ENCODE data around the gene SH3D19.
"Not testable (repeated sequence)": the region's sequence is repeated elsewhere in the genome, so short reads cannot be mapped to it uniquely, and the experiment has no call there.

Gene SH3D19

GRCh38 chr4:151322161-151322560, 3.2 kb downstream of the SH3D19 start:
- H3K36me3 ChIP-seq (ENCODE audit: control insufficient read depth in 5 of 5, insufficient read depth in 5 of 5, low read length in 5 of 5); H3K9me3 ChIP-seq (ENCODE audit: control insufficient read depth in 5 of 5, low read length in 5 of 5); H3K4me3 ChIP-seq (ENCODE audit: low read depth in 1 of 5, low read length in 5 of 5); H3K27me3 ChIP-seq (ENCODE audit: control insufficient read depth in 5 of 5, insufficient read depth in 4 of 5, low read length in 5 of 5); H3K9ac ChIP-seq (ENCODE audit: low read length in 5 of 5); H3K27ac ChIP-seq (ENCODE audit: low read depth, low read length): not testable (repeated sequence)
- peaks cover 3 to 29% (median 24%) of the 10 kb centered on the region in 5 donors for H3K4me1 ChIP-seq (ENCODE audit: control insufficient read depth in 5 of 5, insufficient read depth in 5 of 5, low read length in 5 of 5)

GRCh38 chr4:151321586-151321985, 3.8 kb downstream of the SH3D19 start:
- no peaks in the 10 kb centered on the region for H3K36me3 ChIP-seq (ENCODE audit: control insufficient read depth in 5 of 5, insufficient read depth in 5 of 5, low read length in 5 of 5)
- H3K9ac ChIP-seq (ENCODE audit: low read length in 5 of 5): no peak overlapping the region
- no peaks in the 10 kb centered on the region for H3K9me3 ChIP-seq (ENCODE audit: control insufficient read depth in 5 of 5, low read length in 5 of 5)
- peaks cover 3 to 29% (median 28%) of the 10 kb centered on the region in 5 donors for H3K4me1 ChIP-seq (ENCODE audit: control insufficient read depth in 5 of 5, insufficient read depth in 5 of 5, low read length in 5 of 5)
- H3K27ac ChIP-seq (ENCODE audit: low read depth, low read length): no peak overlapping the region
- H3K27me3 ChIP-seq (ENCODE audit: control insufficient read depth in 5 of 5, insufficient read depth in 4 of 5, low read length in 5 of 5): no peaks in the 10 kb centered on the region
- no peak overlapping the region for H3K4me3 ChIP-seq (ENCODE audit: low read depth in 1 of 5, low read length in 5 of 5)

GRCh38 chr4:151319490-151319889, 5.9 kb downstream of the SH3D19 start:
- Histone ChIP-seq H3K9me3 (ENCODE audit: control insufficient read depth in 5 of 5, low read length in 5 of 5) (no peaks in the 10 kb centered on the region), H3K27me3 (ENCODE audit: control insufficient read depth in 5 of 5, insufficient read depth in 4 of 5, low read length in 5 of 5) (no peaks in the 10 kb centered on the region), H3K4me1 (ENCODE audit: control insufficient read depth in 5 of 5, insufficient read depth in 5 of 5, low read length in 5 of 5) (peaks cover 3 to 35% (median 19%) of the 10 kb centered on the region in 5 donors), H3K9ac (ENCODE audit: low read length in 5 of 5) (no peak overlapping the region), H3K36me3 (ENCODE audit: control insufficient read depth in 5 of 5, insufficient read depth in 5 of 5, low read length in 5 of 5) (no peaks in the 10 kb centered on the region), H3K27ac (ENCODE audit: low read depth, low read length) (no peak overlapping the region), H3K4me3 (ENCODE audit: low read depth in 1 of 5, low read length in 5 of 5) (no peak overlapping the region)

DNA sequence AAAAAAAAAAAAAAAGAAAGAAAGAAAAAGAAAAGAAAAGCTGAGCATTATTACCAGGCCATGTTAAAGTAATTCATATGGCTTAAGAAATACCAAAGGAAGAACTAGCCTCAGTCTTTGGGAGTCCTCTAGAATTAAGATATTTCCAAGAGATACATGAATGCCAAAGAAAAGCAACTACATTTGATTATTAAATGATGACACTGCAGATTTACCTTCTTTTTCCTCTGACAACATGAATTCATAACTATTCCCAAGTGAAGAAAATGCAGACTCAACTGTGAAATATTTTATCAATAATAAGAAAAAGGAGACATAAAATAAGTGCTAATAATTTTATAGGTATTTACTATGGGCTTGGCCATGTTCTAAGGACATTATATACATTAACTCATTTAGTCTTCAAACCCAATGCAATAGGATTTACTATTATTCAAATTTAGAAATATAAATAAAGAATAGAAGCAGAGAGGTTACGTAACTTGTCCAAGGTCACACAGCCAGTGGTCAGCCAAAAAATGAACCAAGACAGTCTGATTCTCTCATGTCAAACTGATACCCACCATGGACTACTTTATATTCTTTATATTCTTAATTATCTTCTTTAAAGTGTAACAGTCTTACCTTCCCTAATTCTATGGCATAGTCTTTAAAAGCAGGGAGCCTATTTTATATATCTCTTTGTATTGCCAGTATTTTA, 6.9 kb downstream of the SH3D19 start:
- H3K27ac ChIP-seq (ENCODE audit: low read depth, low read length): no peak overlapping the region
- H3K4me1 ChIP-seq (ENCODE audit: control insufficient read depth in 5 of 5, insufficient read depth in 5 of 5, low read length in 5 of 5): peaks cover 0 to 25% (median 9%) of the 10 kb centered on the region in 5 donors
- H3K27me3 ChIP-seq (ENCODE audit: control insufficient read depth in 5 of 5, insufficient read depth in 4 of 5, low read length in 5 of 5): no peaks in the 10 kb centered on the region
- H3K9ac ChIP-seq (ENCODE audit: low read length in 5 of 5): no peak overlapping the region
- H3K36me3 ChIP-seq (ENCODE audit: control insufficient read depth in 5 of 5, insufficient read depth in 5 of 5, low read length in 5 of 5): no peaks in the 10 kb centered on the region
- H3K9me3 ChIP-seq (ENCODE audit: control insufficient read depth in 5 of 5, low read length in 5 of 5): no peaks in the 10 kb centered on the region
- H3K4me3 ChIP-seq (ENCODE audit: low read depth in 1 of 5, low read length in 5 of 5): no peak overlapping the region

GRCh38 chr4:151316645-151317044, 8.8 kb downstream of the SH3D19 start:
- Histone ChIP-seq H3K36me3 (ENCODE audit: control insufficient read depth in 5 of 5, insufficient read depth in 5 of 5, low read length in 5 of 5) (no peaks in the 10 kb centered on the region), H3K4me3 (ENCODE audit: low read depth in 1 of 5, low read length in 5 of 5) (no peak overlapping the region), H3K9ac (ENCODE audit: low read length in 5 of 5) (no peak overlapping the region), H3K27ac (ENCODE audit: low read depth, low read length) (no peak overlapping the region), H3K4me1 (ENCODE audit: control insufficient read depth in 5 of 5, insufficient read depth in 5 of 5, low read length in 5 of 5) (peaks cover 0 to 17% (median 3%) of the 10 kb centered on the region in 5 donors), H3K27me3 (ENCODE audit: control insufficient read depth in 5 of 5, insufficient read depth in 4 of 5, low read length in 5 of 5) (no peaks in the 10 kb centered on the region), H3K9me3 (ENCODE audit: control insufficient read depth in 5 of 5, low read length in 5 of 5) (no peaks in the 10 kb centered on the region)

- Histone ChIP-seq H3K36me3 (ENCODE audit: control insufficient read depth in 5 of 5, insufficient read depth in 5 of 5, low read length in 5 of 5) (no peaks in the 10 kb centered on the region), H3K4me1 (ENCODE audit: control insufficient read depth in 5 of 5, insufficient read depth in 5 of 5, low read length in 5 of 5) (peaks cover 0 to 16% (median 3%) of the 10 kb centered on the region in 5 donors), H3K27me3 (ENCODE audit: control insufficient read depth in 5 of 5, insufficient read depth in 4 of 5, low read length in 5 of 5) (no peaks in the 10 kb centered on the region), H3K4me3 (ENCODE audit: low read depth in 1 of 5, low read length in 5 of 5) (no peak overlapping the region), H3K9me3 (ENCODE audit: control insufficient read depth in 5 of 5, low read length in 5 of 5) (no peaks in the 10 kb centered on the region), H3K9ac (ENCODE audit: low read length in 5 of 5) (no peak overlapping the region), H3K27ac (ENCODE audit: low read depth, low read length) (no peak overlapping the region)
Measured at GRCh38 chr4:151315212-151315886, 10.1 kb downstream of the SH3D19 start.

GRCh38 chr4:151314479-151314878, 10.9 kb downstream of the SH3D19 start:
- Histone ChIP-seq H3K9me3 (ENCODE audit: control insufficient read depth in 5 of 5, low read length in 5 of 5) (no peaks in the 10 kb centered on the region), H3K27me3 (ENCODE audit: control insufficient read depth in 5 of 5, insufficient read depth in 4 of 5, low read length in 5 of 5) (no peaks in the 10 kb centered on the region), H3K4me3 (ENCODE audit: low read depth in 1 of 5, low read length in 5 of 5) (no peak overlapping the region), H3K27ac (ENCODE audit: low read depth, low read length) (no peak overlapping the region), H3K4me1 (ENCODE audit: control insufficient read depth in 5 of 5, insufficient read depth in 5 of 5, low read length in 5 of 5) (peaks cover 0 to 16% (median 3%) of the 10 kb centered on the region in 5 donors), H3K36me3 (ENCODE audit: control insufficient read depth in 5 of 5, insufficient read depth in 5 of 5, low read length in 5 of 5) (no peaks in the 10 kb centered on the region), H3K9ac (ENCODE audit: low read length in 5 of 5) (no peak overlapping the region)

DNA sequence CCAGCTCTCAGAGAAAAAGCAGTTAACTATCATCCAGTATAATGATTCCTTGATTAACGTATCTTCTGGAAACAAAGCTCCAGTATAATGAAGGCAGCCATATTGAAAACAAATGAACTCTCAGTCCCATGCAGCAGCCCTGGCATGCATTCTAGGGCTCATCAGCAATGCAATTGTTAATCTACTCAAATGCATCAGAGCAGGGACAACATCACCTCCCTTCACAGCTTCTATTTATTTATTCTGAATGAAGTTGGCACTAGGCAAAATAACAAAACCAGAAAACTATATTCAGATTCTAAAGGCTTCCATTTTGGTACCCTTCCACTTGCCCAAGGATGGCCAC, 11.4 kb downstream of the SH3D19 start:
- no peak overlapping the region for H3K4me3 ChIP-seq (ENCODE audit: low read depth in 1 of 5, low read length in 5 of 5)
- H3K4me1 ChIP-seq (ENCODE audit: control insufficient read depth in 5 of 5, insufficient read depth in 5 of 5, low read length in 5 of 5): peaks cover 0 to 16% (median 3%) of the 10 kb centered on the region in 5 donors
- H3K9me3 ChIP-seq (ENCODE audit: control insufficient read depth in 5 of 5, low read length in 5 of 5): no peaks in the 10 kb centered on the region
- no peaks in the 10 kb centered on the region for H3K36me3 ChIP-seq (ENCODE audit: control insufficient read depth in 5 of 5, insufficient read depth in 5 of 5, low read length in 5 of 5)
- no peak overlapping the region for H3K27ac ChIP-seq (ENCODE audit: low read depth, low read length)
- H3K27me3 ChIP-seq (ENCODE audit: control insufficient read depth in 5 of 5, insufficient read depth in 4 of 5, low read length in 5 of 5): no peaks in the 10 kb centered on the region
- H3K9ac ChIP-seq (ENCODE audit: low read length in 5 of 5): no peak overlapping the region

DNA sequence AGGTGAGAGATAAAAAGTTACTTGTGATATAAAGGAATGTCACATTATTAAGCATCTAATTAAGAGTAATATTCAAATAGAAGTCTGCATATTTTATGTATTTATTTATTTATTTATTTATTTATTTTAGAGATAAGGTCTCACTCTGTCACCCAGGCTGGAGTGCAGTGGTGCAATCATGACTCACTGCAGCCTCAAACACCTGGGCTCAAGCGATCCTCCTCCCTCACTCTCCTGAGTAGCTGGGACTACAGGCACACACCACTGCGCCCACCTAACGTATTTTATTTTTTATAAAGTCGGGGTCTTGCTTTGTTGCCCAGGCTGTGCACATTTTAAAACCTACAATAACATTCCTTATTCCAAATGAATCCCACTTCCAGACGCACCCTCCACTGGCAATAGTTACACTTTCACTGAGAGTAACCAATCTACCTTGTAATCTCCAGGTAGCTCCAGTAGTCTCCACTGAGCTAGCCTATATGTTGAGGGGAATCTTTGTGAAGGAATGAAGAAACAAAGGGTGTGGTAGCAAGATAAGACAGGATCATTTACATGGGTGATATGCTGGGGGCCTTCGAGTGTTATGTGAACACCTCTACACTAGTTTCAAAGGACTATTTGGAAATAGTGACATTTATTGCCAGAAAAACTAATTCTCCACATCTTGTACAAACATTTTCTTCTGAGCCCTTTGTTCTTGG, 11.9 kb downstream of the SH3D19 start:
- Histone ChIP-seq H3K9ac (ENCODE audit: low read length in 5 of 5) (no peak overlapping the region), H3K27me3 (ENCODE audit: control insufficient read depth in 5 of 5, insufficient read depth in 4 of 5, low read length in 5 of 5) (no peaks in the 10 kb centered on the region), H3K9me3 (ENCODE audit: control insufficient read depth in 5 of 5, low read length in 5 of 5) (no peaks in the 10 kb centered on the region), H3K4me1 (ENCODE audit: control insufficient read depth in 5 of 5, insufficient read depth in 5 of 5, low read length in 5 of 5) (peaks cover 0 to 16% (median under 1%) of the 10 kb centered on the region in 5 donors), H3K4me3 (ENCODE audit: low read depth in 1 of 5, low read length in 5 of 5) (no peak overlapping the region), H3K36me3 (ENCODE audit: control insufficient read depth in 5 of 5, insufficient read depth in 5 of 5, low read length in 5 of 5) (no peaks in the 10 kb centered on the region), H3K27ac (ENCODE audit: low read depth, low read length) (no peak overlapping the region)

- Histone ChIP-seq H3K4me3 (ENCODE audit: low read depth in 1 of 5, low read length in 5 of 5) (no peak overlapping the region), H3K4me1 (ENCODE audit: control insufficient read depth in 5 of 5, insufficient read depth in 5 of 5, low read length in 5 of 5) (peaks cover 0 to 7% (median 0%) of the 10 kb centered on the region in 5 donors)
Measured at GRCh38 chr4:151310124-151310728, 15.2 kb downstream of the SH3D19 start.

More at GRCh38 chr4:151310124-151310728, 15.2 kb downstream of the SH3D19 start:
- no peak overlapping the region for H3K27ac ChIP-seq (ENCODE audit: low read depth, low read length)
- H3K9ac ChIP-seq (ENCODE audit: low read length in 5 of 5): no peak overlapping the region
- H3K36me3 ChIP-seq (ENCODE audit: control insufficient read depth in 5 of 5, insufficient read depth in 5 of 5, low read length in 5 of 5): no peaks in the 10 kb centered on the region
- H3K27me3 ChIP-seq (ENCODE audit: control insufficient read depth in 5 of 5, insufficient read depth in 4 of 5, low read length in 5 of 5): no peaks in the 10 kb centered on the region
- no peaks in the 10 kb centered on the region for H3K9me3 ChIP-seq (ENCODE audit: control insufficient read depth in 5 of 5, low read length in 5 of 5)

All from subcutaneous abdominal adipose tissue (tissue), 5 donors.